Keratinocyte (primary cell): Measurements from ENCODE around the gene TPRG1L. TPM values are rescaled to one million over a fixed set of nuclear protein-coding genes. Genes with fewer than 3 reads are reported as not detected.
"Not testable (repeated sequence)": the region's sequence is repeated elsewhere in the genome, so short reads cannot be mapped to it uniquely, and the experiment has no call there.

ENCODE experiments used
- DNase-seq: peaks from one replicate; pipeline ENCODE4 v3.0.0-alpha.2; 2011; ENCODE audit warnings: low read depth, missing footprints, low spot score
- FAIRE-seq: peaks from 2 replicates; lab custom pipeline; 2011; peaks lifted over from hg19 to GRCh38; lab: Jason Lieb, UNC
- H2AFZ ChIP-seq: 2 replicates; pipeline ENCODE4 v1.6.0; 2012; ENCODE audit warnings: low read length, control low read depth, inconsistent platforms; ENCODE audit not compliant: control insufficient read depth
- H3K27ac ChIP-seq: 2 replicates; pipeline ENCODE4 v1.5.1; 2011; ENCODE audit warnings: low read length; ENCODE audit not compliant: control insufficient read depth, insufficient read depth
- H3K27me3 ChIP-seq: 3 replicates; pipeline ENCODE4 v1.6.0; 2011; ENCODE audit warnings: low read length; ENCODE audit not compliant: control insufficient read depth, insufficient read depth; ENCODE audit errors: extremely low read depth
- H3K36me3 ChIP-seq, 2 experiments: 2 replicates in 1 of 2; 3 replicates in 1 of 2; pipeline ENCODE4 v1.5.1; 2011; ENCODE audit warnings: low read length in 2 of 2, mild to moderate bottlenecking in 1 of 2; ENCODE audit not compliant: control insufficient read depth in 2 of 2, insufficient read depth in 2 of 2; ENCODE audit errors: extremely low read depth in 1 of 2
- H3K4me1 ChIP-seq: 3 replicates; pipeline ENCODE4 v1.5.1; 2011; ENCODE audit warnings: low read length; ENCODE audit not compliant: control insufficient read depth, insufficient read depth; ENCODE audit errors: extremely low read depth
- H3K4me2 ChIP-seq: 3 replicates; pipeline ENCODE4 v1.6.0; 2011; ENCODE audit warnings: low read depth, low read length; ENCODE audit not compliant: control insufficient read depth, insufficient read depth; ENCODE audit errors: extremely low read depth
- H3K4me3 ChIP-seq, 3 experiments: fragments of 200-600 bp in 1 of 3; sonication (generic) in 1 of 3; 2 replicates in 2 of 3; 3 replicates in 1 of 3; pipeline ENCODE4 v1.5.1; 2011 to 2016; ENCODE audit warnings: low read length in 3 of 3, mild to moderate bottlenecking in 3 of 3, control low read depth in 2 of 3, inconsistent platforms in 1 of 3, low read depth in 1 of 3, mixed read lengths in 1 of 3, mixed run types in 1 of 3, moderate library complexity in 1 of 3; ENCODE audit not compliant: control insufficient read depth in 2 of 3, insufficient read depth in 2 of 3; ENCODE audit errors: extremely low read depth in 1 of 3
- H3K79me2 ChIP-seq: 2 replicates; pipeline ENCODE4 v1.6.0; 2012; ENCODE audit warnings: low read length; ENCODE audit not compliant: control insufficient read depth, insufficient read depth
- H3K9ac ChIP-seq: 3 replicates; pipeline ENCODE4 v1.6.0; 2011; ENCODE audit warnings: low read length; ENCODE audit not compliant: control insufficient read depth, insufficient read depth; ENCODE audit errors: extremely low read depth
- H3K9me1 ChIP-seq: 3 replicates; pipeline ENCODE4 v1.6.0; 2011; ENCODE audit warnings: low read length; ENCODE audit not compliant: control insufficient read depth, insufficient read depth; ENCODE audit errors: extremely low read depth
- H3K9me3 ChIP-seq: 2 replicates; pipeline ENCODE4 v1.5.1; 2012; ENCODE audit warnings: low read depth, low read length; ENCODE audit not compliant: control insufficient read depth
- H4K20me1 ChIP-seq: 3 replicates; pipeline ENCODE4 v1.6.0; 2011; ENCODE audit warnings: low read length; ENCODE audit not compliant: control insufficient read depth, insufficient read depth; ENCODE audit errors: extremely low read depth
- CTCF ChIP-seq, 3 experiments: IDR thresholded peaks in 1 of 3; conservative IDR thresholded peaks in 1 of 3; optimal IDR thresholded peaks in 1 of 3; 2 replicates in 2 of 3; 3 replicates in 1 of 3; pipeline versions ENCODE3 to v1.5.1; 2011; ENCODE audit warnings: low read length in 3 of 3, mild to moderate bottlenecking in 3 of 3, moderate library complexity in 2 of 3, control low read depth in 1 of 3, inconsistent platforms in 1 of 3; ENCODE audit not compliant: insufficient read depth in 2 of 3; ENCODE audit errors: extremely low read depth in 1 of 3
- EZH2 ChIP-seq: IDR thresholded peaks from one replicate; pipeline ENCODE4 v1.6.1; 2012; ENCODE audit warnings: inconsistent platforms, mild to moderate bottlenecking, low read length, moderate library complexity
- dilution Hi-C: fragments of 300-500 bp; cut with MboI; formaldehyde crosslinking; loops from one replicate; pipeline ENCODE4 v1.7.0; 2020; ENCODE audit warnings: low sequenced_read_pairs; ENCODE audit not compliant: extremely low pct_ligation_motif_present
- polyA plus RNA-seq, 5 experiments: library from polyadenylated mRNA; depleted of rRNA in 3 of 5; stranded (reverse) in 3 of 5; stranded (forward) in 1 of 5; unstranded in 1 of 5; fragments of >200 nt; gene quantifications; 1 replicate in 1 of 5; 2 replicates in 3 of 5; 3 replicates in 1 of 5; pipeline versions ENCODE4 v1.2.1 to v1.2.3, GENCODE V29; 2011 to 2012; ENCODE audit warnings: missing spikeins in 2 of 5, low read depth in 1 of 5, low replicate concordance in 1 of 5

TPRG1L gene
- polyA plus RNA-seq, 1 donor (not counting 4 experiments of a cell fraction or from before 2014, with no cell fraction given), result 57.4 TPM

- no peak overlapping the region for H3K4me3 ChIP-seq
- H4K20me1 ChIP-seq, result no peaks in the 10 kb centered on the region
- no peaks in the 10 kb centered on the region for H3K27me3 ChIP-seq
- no peak overlapping the region for H3K9ac ChIP-seq
- FAIRE-seq, result no peak
- TF ChIP-seq CTCF (optimal IDR thresholded peaks at IDR 0.05 in 1 of 3, IDR thresholded peaks at IDR 0.05 in 1 of 3, conservative IDR thresholded peaks at IDR 0.05 in 1 of 3; ENCODE audit: extremely low read depth in 1 of 3, insufficient read depth in 2 of 3, low read length in 3 of 3) (no peak), EZH2 (no peak)
- dilution Hi-C loops, result no loop called here
- no peak overlapping the region for H3K27ac ChIP-seq
- no peaks in the 10 kb centered on the region for H3K79me2 ChIP-seq
- H3K4me2 ChIP-seq, result no peak overlapping the region
- H3K9me3 ChIP-seq, result peaks cover 6% of the 10 kb centered on the region
- no peaks in the 10 kb centered on the region for H3K4me1 ChIP-seq
- no peaks in the 10 kb centered on the region for H3K36me3 ChIP-seq
- no peak for DNase-seq
- H2AFZ ChIP-seq, result no peak overlapping the region
- H3K9me1 ChIP-seq, result no peaks in the 10 kb centered on the region
These were observed 39.9 kb upstream of the TPRG1L start for GRCh38 chr1:3584915-3585314.

- H3K9ac ChIP-seq, dilution Hi-C loops, H3K4me3 ChIP-seq, H3K27ac ChIP-seq, H3K9me3 ChIP-seq, H3K36me3 ChIP-seq, H3K9me1 ChIP-seq, FAIRE-seq, H2AFZ ChIP-seq, DNase-seq, H3K27me3 ChIP-seq, H3K4me1 ChIP-seq, H3K4me2 ChIP-seq, H3K79me2 ChIP-seq, H4K20me1 ChIP-seq: not testable (repeated sequence)
These were observed 39.4 kb upstream of the TPRG1L start for GRCh38 chr1:3585353-3585868.

- DNase-seq, result no peak
- Histone ChIP-seq H3K9ac (no peak overlapping the region), H4K20me1 (no peaks in the 10 kb centered on the region), H3K27ac (no peak overlapping the region), H3K79me2 (no peaks in the 10 kb centered on the region), H3K4me2 (no peak overlapping the region), H3K36me3 (no peaks in the 10 kb centered on the region), H3K27me3 (no peaks in the 10 kb centered on the region), H3K4me3 (no peak overlapping the region), H3K9me1 (no peaks in the 10 kb centered on the region), H2AFZ (no peak overlapping the region), H3K9me3 (peaks cover 6% of the 10 kb centered on the region), H3K4me1 (no peaks in the 10 kb centered on the region)
- dilution Hi-C loops, result no loop called here
- no peak for FAIRE-seq
- TF ChIP-seq CTCF (optimal IDR thresholded peaks at IDR 0.05 in 1 of 3, IDR thresholded peaks at IDR 0.05 in 1 of 3, conservative IDR thresholded peaks at IDR 0.05 in 1 of 3; ENCODE audit: extremely low read depth in 1 of 3, insufficient read depth in 2 of 3, low read length in 3 of 3), result no peak
These were observed 38.8 kb upstream of the TPRG1L start for GRCh38 chr1:3585940-3586568.
